HEK293T (cell line): ENCODE results near the gene AP3S2.

Experiments
- BHLHE40 ChIP-seq: fragments of 450-650 bp; IDR thresholded peaks from 2 replicates; pipeline ENCODE4 v1.6.1; 2016; ENCODE audit warnings: mild to moderate bottlenecking, moderate library complexity, borderline replicate concordance
- ELF4 ChIP-seq: fragments of 450-650 bp; IDR thresholded peaks from 2 replicates; pipeline ENCODE4 v1.6.1; 2017; ENCODE audit warnings: antibody characterized with exemption
- FOXA1 ChIP-seq: fragments of 450-650 bp; IDR thresholded peaks from 2 replicates; pipeline ENCODE4 v1.6.1; 2016; ENCODE audit warnings: mild to moderate bottlenecking
- FOXK2 ChIP-seq: fragments of 450-650 bp; IDR thresholded peaks from 2 replicates; pipeline ENCODE4 v1.6.1; 2016; ENCODE audit warnings: mild to moderate bottlenecking
- FOXM1 ChIP-seq: fragments of 450-650 bp; IDR thresholded peaks from 2 replicates; pipeline ENCODE4 v1.6.1; 2017; ENCODE audit warnings: mild to moderate bottlenecking, borderline replicate concordance
- NFRKB ChIP-seq: fragments of 450-650 bp; IDR thresholded peaks from 2 replicates; pipeline ENCODE4 v1.6.1; 2016; ENCODE audit warnings: mild to moderate bottlenecking, moderate library complexity
- SP1 ChIP-seq: fragments of 450-650 bp; IDR thresholded peaks from 2 replicates; pipeline ENCODE4 v1.6.1; 2017
- ZNF384 ChIP-seq: fragments of 450-650 bp; IDR thresholded peaks from 2 replicates; pipeline ENCODE4 v1.6.1; 2016

DNA sequence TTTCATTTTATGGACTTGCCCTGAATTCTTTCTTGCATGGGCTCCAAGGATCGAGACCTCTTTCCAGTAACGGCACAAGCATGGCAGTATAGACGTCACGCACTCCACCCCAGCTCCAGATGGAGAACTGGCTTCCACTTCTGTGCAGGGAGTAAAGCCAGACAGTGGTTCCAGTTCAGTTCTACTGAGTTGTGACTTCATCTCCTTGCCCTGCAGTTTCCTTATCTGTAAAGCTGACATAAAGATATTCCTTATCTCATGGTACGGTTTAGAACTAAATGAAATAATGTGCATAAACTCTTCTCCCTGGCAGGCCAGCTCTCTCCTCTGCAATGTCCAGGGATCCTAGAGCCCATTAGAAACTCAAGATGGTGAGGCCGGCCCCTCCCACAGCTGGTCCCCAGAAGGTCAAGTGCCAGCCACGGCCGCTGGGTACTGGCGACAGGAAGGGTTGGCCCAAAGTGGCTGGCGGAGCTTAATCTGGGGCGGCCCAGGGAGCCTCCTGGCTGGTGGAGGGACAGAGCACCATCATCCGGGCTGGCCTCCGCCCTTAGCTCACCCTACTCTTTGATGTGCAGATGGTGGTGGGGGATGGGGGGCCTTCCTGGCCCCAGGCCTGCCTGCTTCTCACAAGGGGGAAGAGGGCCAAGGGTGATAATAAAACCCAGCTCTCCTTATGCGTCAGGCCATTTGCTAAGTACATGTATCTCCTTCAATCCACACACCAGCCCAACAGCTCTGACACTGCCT is 110.5 kb downstream of the AP3S2 start:
- TF ChIP-seq FOXA1 (no peak), ZNF384 (no peak), ELF4 (no peak), NFRKB (no peak), SP1 (no peak), BHLHE40 (no peak), FOXM1 (no peak), FOXK2 (no peak)
